ENCODE results near the gene SLC26A4. TPM values are rescaled to one million over a fixed set of nuclear protein-coding genes. Genes with fewer than 3 reads are reported as not detected.

The SLC26A4 gene
- under 1 TPM in 1 of 2 experiments, not detected in 1; 0.08 TPM for total RNA-seq
- polyA plus RNA-seq, result under 1 TPM in 1 of 3 donors, not detected in 2; 0.08 TPM
- 0 to 0.52 (median 0.12) reads per million in 6 experiments for total RNA-seq

GRCh38 chr7:107660381-107661080 lies at the start of gene SLC26A4:
Gene SLC26A4 (plus strand): TSS chr7:107660828. CDS start chr7:107661642, 814 bp downstream.
- DNase-seq, result no peak
- Mint-ChIP-seq H3K4me1 (peaks cover 8 to 28% (median 19%) of the 10 kb centered on the region in 4 donors), H3K36me3 (peaks cover 0 to 2% (median 0%) of the 10 kb centered on the region in 3 donors), H3K9me3 (no peaks in the 10 kb centered on the region), H3K27ac (no peak within 1 kb of the TSS), H3K4me3 (peak within 1 kb of the TSS; percentile 77 to 90 (median 82)), H3K27me3 (peaks cover 27 to 51% (median 48%) of the 10 kb centered on the region in 5 donors)
- ATAC-seq, result peak in 1 of 2 donors; percentile 21
- POLR2A ChIA-PET, result no interaction called here

DNA sequence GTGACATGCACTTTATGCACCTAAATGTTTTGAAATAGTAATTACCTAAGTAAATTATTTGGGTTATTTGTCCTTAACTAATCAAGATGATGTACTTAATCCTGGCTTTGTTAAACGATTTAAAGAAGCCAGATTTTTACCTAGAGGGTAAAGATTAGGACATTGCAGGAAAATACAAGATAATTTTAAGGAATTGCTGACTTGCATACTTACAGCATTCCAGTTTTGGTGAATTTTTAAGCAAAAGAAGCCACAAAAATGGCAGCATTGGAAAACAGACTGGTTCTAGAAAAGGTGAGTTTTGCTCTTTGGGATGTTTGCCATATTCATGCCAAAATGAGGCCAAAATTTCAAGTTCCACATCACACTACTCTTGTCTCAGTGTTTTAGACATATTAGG lies 47.2 kb upstream of the SLC26A4 start:
- Mint-ChIP-seq H3K27ac (no peak overlapping the region), H3K27me3 (no peaks in the 10 kb centered on the region), H3K36me3 (peaks cover 0 to 41% (median 28%) of the 10 kb centered on the region in 3 donors), H3K4me1 (no peaks in the 10 kb centered on the region), H3K9me3 (no peaks in the 10 kb centered on the region), H3K4me3 (no peak overlapping the region)
- no peak for DNase-seq
- POLR2A ChIA-PET, result no interaction called here
- no peak for ATAC-seq

DNA sequence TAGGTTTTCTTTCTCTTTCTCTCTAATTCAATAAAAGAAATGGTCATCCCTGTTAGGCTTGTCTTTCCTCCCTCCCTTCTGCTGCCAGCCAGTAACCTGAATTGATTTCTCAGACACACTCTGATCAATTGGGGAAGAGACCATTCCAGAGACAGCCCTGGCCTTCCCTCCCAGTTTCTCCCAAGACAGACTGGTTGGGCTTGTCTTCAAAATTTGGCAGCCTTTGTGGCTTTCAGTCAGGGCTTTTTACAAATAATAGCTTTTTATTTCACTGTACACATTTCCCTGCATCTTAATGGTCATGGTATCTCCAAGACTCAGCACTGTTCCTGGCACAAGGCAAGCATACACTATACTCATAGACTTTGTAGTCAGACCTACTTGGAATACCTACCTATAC lies 46.7 kb upstream of the SLC26A4 start:
- no peaks in the 10 kb centered on the region for H3K9me3 Mint-ChIP-seq
- POLR2A ChIA-PET, result no interaction called here
- no peak for ATAC-seq
- no peak for DNase-seq
- no peaks in the 10 kb centered on the region for H3K4me1 Mint-ChIP-seq
- H3K36me3 Mint-ChIP-seq, result peaks cover 0 to 37% (median 23%) of the 10 kb centered on the region in 3 donors
- no peaks in the 10 kb centered on the region for H3K27me3 Mint-ChIP-seq
- no peak overlapping the region for H3K27ac Mint-ChIP-seq
- no peak overlapping the region for H3K4me3 Mint-ChIP-seq

- Mint-ChIP-seq H3K27ac (no peak overlapping the region), H3K9me3 (no peaks in the 10 kb centered on the region), H3K27me3 (no peaks in the 10 kb centered on the region), H3K4me3 (no peak overlapping the region), H3K4me1 (no peaks in the 10 kb centered on the region), H3K36me3 (peaks cover 0 to 34% (median 22%) of the 10 kb centered on the region in 3 donors)
- POLR2A ChIA-PET, result no interaction called here
- ATAC-seq (no peak), DNase-seq (no peak)
These were observed 46.2 kb upstream of the SLC26A4 start for GRCh38 chr7:107614425-107614824.

GRCh38 chr7:107615910-107616680 lies 44.5 kb upstream of the SLC26A4 start:
- Mint-ChIP-seq H3K4me1 (no peaks in the 10 kb centered on the region), H3K9me3 (no peaks in the 10 kb centered on the region), H3K27ac (peak overlapping the region in 1 of 10 donors; percentile 26), H3K36me3 (peaks cover 0 to 34% (median 17%) of the 10 kb centered on the region in 3 donors), H3K27me3 (no peaks in the 10 kb centered on the region), H3K4me3 (no peak overlapping the region)
- ATAC-seq (no peak), DNase-seq (no peak)
- POLR2A ChIA-PET, result no interaction called here

DNA sequence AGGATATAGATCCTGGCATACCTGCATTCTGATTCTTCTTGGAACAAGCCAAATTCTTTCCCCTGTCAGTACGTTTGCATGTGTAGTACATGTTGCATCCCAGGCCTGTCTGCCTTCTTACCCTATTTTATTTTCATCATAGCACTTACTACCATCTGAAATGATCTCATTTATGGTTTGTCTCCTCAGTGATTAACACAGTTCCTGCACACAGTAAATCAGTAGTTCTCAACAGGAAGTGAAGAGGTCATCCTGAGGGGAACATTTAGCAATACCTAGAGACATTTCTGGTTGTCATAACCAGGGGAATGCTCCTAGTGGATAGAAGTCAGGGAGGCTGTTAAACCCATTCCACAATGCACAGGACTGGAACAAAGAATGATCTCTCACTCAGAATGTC lies 38.2 kb upstream of the SLC26A4 start:
- ATAC-seq (no peak), DNase-seq (no peak)
- Mint-ChIP-seq H3K9me3 (peaks cover 0 to 6% (median 0%) of the 10 kb centered on the region in 9 donors), H3K36me3 (no peaks in the 10 kb centered on the region), H3K27me3 (no peaks in the 10 kb centered on the region), H3K27ac (no peak overlapping the region), H3K4me1 (no peaks in the 10 kb centered on the region), H3K4me3 (no peak overlapping the region)
- POLR2A ChIA-PET, result no interaction called here

DNA sequence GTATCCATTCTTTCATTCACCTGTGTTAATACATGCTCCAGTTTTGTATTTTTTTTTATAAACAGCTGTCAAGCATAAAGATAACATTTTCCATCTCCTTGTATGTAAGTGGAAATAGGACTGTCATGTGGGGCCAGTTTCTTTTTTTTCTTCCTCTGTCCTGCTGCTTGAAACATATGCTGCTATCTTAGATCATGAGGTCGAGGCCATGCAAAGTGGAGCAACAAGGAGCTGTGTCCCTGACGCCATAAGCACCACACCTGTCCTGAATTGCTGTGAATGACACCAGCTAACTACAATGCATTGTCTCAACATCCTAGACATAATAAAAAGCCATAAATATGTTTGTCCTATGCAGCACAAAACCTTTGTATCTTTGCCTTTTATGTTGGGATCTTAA lies 37.7 kb upstream of the SLC26A4 start:
- no peaks in the 10 kb centered on the region for H3K4me1 Mint-ChIP-seq
- no peaks in the 10 kb centered on the region for H3K27me3 Mint-ChIP-seq
- no peak for ATAC-seq
- H3K4me3 Mint-ChIP-seq, result no peak overlapping the region
- H3K9me3 Mint-ChIP-seq, result peaks cover 0 to 10% (median 0%) of the 10 kb centered on the region in 9 donors
- DNase-seq, result no peak
- no peak overlapping the region for H3K27ac Mint-ChIP-seq
- no peaks in the 10 kb centered on the region for H3K36me3 Mint-ChIP-seq
- POLR2A ChIA-PET, result no interaction called here

GRCh38 chr7:107627002-107627401 lies 33.6 kb upstream of the SLC26A4 start:
- H3K4me3 Mint-ChIP-seq, result no peak overlapping the region
- ATAC-seq (no peak), DNase-seq (no peak)
- peaks cover 0 to 10% (median 0%) of the 10 kb centered on the region in 9 donors for H3K9me3 Mint-ChIP-seq
- peaks cover 0 to 10% (median 0%) of the 10 kb centered on the region in 4 donors for H3K4me1 Mint-ChIP-seq
- H3K27ac Mint-ChIP-seq, result no peak overlapping the region
- H3K36me3 Mint-ChIP-seq, result peaks cover 0 to 8% (median 4%) of the 10 kb centered on the region in 3 donors
- POLR2A ChIA-PET, result no interaction called here
- H3K27me3 Mint-ChIP-seq, result peaks cover 0 to 2% (median 0%) of the 10 kb centered on the region in 5 donors

- ATAC-seq (no peak), DNase-seq (peak in 1 of 10 donors; percentile 2)
- POLR2A ChIA-PET, result no interaction called here
- peak overlapping the region in 2 of 10 donors; percentile 56 to 82 for H3K27ac Mint-ChIP-seq
- H3K9me3 Mint-ChIP-seq, result peaks cover 0 to 10% (median 0%) of the 10 kb centered on the region in 9 donors
- H3K27me3 Mint-ChIP-seq, result peaks cover 0 to 3% (median 0%) of the 10 kb centered on the region in 5 donors
- H3K4me1 Mint-ChIP-seq, result peaks cover 0 to 19% (median 0%) of the 10 kb centered on the region in 4 donors
- H3K4me3 Mint-ChIP-seq, result no peak overlapping the region
- peaks cover 0 to 8% (median 4%) of the 10 kb centered on the region in 3 donors for H3K36me3 Mint-ChIP-seq
These were observed 32.1 kb upstream of the SLC26A4 start for GRCh38 chr7:107628461-107629064.

- peaks cover 0 to 3% (median 0%) of the 10 kb centered on the region in 5 donors for H3K27me3 Mint-ChIP-seq
- POLR2A ChIA-PET, result no interaction called here
- ATAC-seq (no peak), DNase-seq (no peak)
- peaks cover 0 to 15% (median 0%) of the 10 kb centered on the region in 9 donors for H3K9me3 Mint-ChIP-seq
- no peak overlapping the region for H3K27ac Mint-ChIP-seq
- peaks cover 0 to 8% (median 4%) of the 10 kb centered on the region in 3 donors for H3K36me3 Mint-ChIP-seq
- no peak overlapping the region for H3K4me3 Mint-ChIP-seq
- H3K4me1 Mint-ChIP-seq, result peaks cover 0 to 27% (median 0%) of the 10 kb centered on the region in 4 donors
These were observed 30.3 kb upstream of the SLC26A4 start for GRCh38 chr7:107630342-107630741.

DNA sequence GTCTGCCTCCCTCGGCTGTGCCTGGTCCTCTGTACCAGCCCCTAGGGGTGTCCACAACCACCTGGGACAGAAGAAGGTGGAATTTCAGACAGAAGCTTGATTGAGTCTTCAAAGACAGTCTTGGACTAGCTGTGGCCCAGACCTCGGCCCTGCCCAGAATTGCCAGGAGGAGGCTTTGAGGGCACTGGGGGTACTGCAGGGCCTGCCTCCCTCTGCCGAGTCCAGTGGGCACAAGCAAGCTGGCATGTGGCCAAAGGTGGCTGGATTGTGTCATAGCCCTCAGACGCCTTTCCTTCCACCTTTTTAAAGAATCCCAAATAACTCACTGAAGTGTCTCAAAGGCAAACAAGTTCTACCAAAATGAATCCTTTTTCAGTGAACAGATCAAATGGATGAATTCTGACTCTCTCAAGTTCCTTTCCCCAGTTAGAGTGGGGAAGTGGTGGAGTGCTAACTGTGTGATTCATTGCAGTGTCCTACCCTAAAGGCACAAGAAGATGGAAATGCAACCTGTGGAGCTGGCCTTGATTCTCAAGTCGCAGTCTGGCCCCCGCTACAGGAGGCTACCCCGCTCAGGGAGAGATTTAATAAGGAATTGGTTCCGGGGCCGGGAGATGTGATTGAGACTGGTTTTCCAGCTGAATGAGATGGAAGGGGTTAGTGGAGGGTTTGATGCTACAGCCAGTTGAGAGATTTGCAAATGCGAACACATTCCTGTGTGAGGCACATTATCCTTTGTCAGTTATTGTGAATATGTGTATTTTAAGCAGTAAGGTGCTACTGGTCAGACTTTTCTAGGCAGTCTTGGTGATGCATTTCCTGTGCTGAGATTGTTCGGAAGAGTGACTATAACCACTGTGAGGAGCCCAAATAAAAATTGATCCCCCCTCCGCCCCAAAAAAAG lies 28.8 kb upstream of the SLC26A4 start:
- Mint-ChIP-seq H3K36me3 (peaks cover 0 to 8% (median 4%) of the 10 kb centered on the region in 3 donors), H3K27ac (no peak overlapping the region), H3K4me3 (no peak overlapping the region), H3K4me1 (peaks cover 0 to 34% (median 0%) of the 10 kb centered on the region in 4 donors), H3K27me3 (peaks cover 0 to 3% (median 0%) of the 10 kb centered on the region in 5 donors), H3K9me3 (peaks cover 0 to 15% (median 0%) of the 10 kb centered on the region in 9 donors)
- ATAC-seq (no peak), DNase-seq (no peak)
- POLR2A ChIA-PET, result no interaction called here

DNA sequence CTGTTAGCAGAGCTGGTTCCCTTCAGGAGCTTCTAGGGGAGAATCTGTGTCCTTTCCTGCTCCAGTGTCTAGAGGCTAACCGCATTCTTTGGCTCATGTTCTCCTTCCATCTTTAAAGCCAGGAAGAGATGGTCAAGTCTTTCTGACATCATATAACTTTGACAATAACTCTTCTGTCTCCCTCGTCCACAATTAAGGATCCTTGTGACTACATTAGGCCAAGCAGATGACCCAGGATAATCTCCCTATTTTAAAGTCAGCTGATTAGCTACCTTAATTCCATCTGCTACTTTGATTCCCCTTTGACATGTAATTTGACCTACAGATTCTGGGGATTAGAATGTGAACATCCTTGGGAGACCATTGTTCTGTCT lies 28.1 kb upstream of the SLC26A4 start:
- H3K27me3 Mint-ChIP-seq, result peaks cover 0 to 3% (median 0%) of the 10 kb centered on the region in 5 donors
- ATAC-seq, result no peak
- no peak overlapping the region for H3K4me3 Mint-ChIP-seq
- H3K36me3 Mint-ChIP-seq, result peaks cover 2 to 8% (median 4%) of the 10 kb centered on the region in 3 donors
- H3K4me1 Mint-ChIP-seq, result peaks cover 0 to 36% (median 0%) of the 10 kb centered on the region in 4 donors
- DNase-seq, result no peak
- H3K9me3 Mint-ChIP-seq, result peaks cover 0 to 8% (median under 1%) of the 10 kb centered on the region in 9 donors
- H3K27ac Mint-ChIP-seq, result no peak overlapping the region
- POLR2A ChIA-PET, result no interaction called here

Measured in naive thymus-derived CD8-positive, alpha-beta T cell (primary cell).